Esophagus squamous epithelium (tissue), 4 donors: Measurements from ENCODE around the gene WNT16.

Experiments
- CTCF ChIP-seq, 6 experiments: fragments of 450-650 bp in 4 of 6; fragments of 200-600 bp in 2 of 6; sonication (generic) in 2 of 6; IDR thresholded peaks; one replicate each; pipeline ENCODE4 v1.5.1; 2016 to 2019; ENCODE audit warnings: antibody characterized with exemption in 6 of 6, mild to moderate bottlenecking in 4 of 6, moderate library complexity in 4 of 6
- POLR2A ChIP-seq, 4 donors: fragments of 450-650 bp; IDR thresholded peaks; one replicate each; pipeline ENCODE4 v1.6.1; 2017; ENCODE audit warnings: antibody characterized with exemption in 4 of 4, mild to moderate bottlenecking in 4 of 4, moderate library complexity in 3 of 4

GRCh38 chr7:121351682-121352081 is 22.9 kb downstream of the WNT16 start:
- TF ChIP-seq CTCF (IDR thresholded peaks at IDR 0.05) (peak in 1 of 6 experiments; percentile 29), POLR2A (IDR thresholded peaks at IDR 0.05) (no peak)
